B cell (primary cell): ENCODE results near the gene PLK1. TPM values are rescaled to one million over a fixed set of nuclear protein-coding genes. Genes with fewer than 3 reads are reported as not detected.
A peak's percentile ranks its signal among the peaks of the same experiment; 100 is the strongest.

Source experiments
- ATAC-seq: fragments of 200-7000 bp; cut with Tn5 transposase; one replicate; pipeline ENCODE4 v1.10.0; 2021; ENCODE audit warnings: low read depth, mild to moderate bottlenecking, moderate number of reproducible peaks, moderate library complexity
- CTCF ChIA-PET: fragments of 350-600 bp; sonication (Branson Sonifier 250); formaldehyde crosslinking; loops from one replicate; lab custom pipeline; 2021; ENCODE audit warnings: antibody characterized with exemption, inconsistent platforms; lab: Charles Lee
- POLR2A ChIA-PET: fragments of 350-600 bp; sonication (Branson Sonifier 250); formaldehyde crosslinking; loops from one replicate; lab custom pipeline; 2021; ENCODE audit warnings: antibody characterized with exemption; lab: Charles Lee
- DNase-seq: peaks from one replicate; pipeline ENCODE4 v3.0.0; 2013
- H2AFZ ChIP-seq: 2 replicates; pipeline ENCODE4 v1.6.1; 2012; ENCODE audit warnings: mild to moderate bottlenecking, low read depth, low read length; ENCODE audit not compliant: insufficient read depth, poor library complexity, severe bottlenecking
- H3K27ac ChIP-seq, 2 donors: 1 replicate in 1 of 2; 2 replicates in 1 of 2; pipeline ENCODE4 v1.5.1; 2012 to 2013; ENCODE audit warnings: low read length in 2 of 2, mild to moderate bottlenecking in 2 of 2, moderate library complexity in 1 of 2
- H3K27me3 ChIP-seq, 4 experiments: fragments of 200-600 bp in 1 of 4; sonication (generic) in 1 of 4; replicated peaks in 1 of 4; 1 replicate in 2 of 4; 2 replicates in 2 of 4; pipeline versions ENCODE4 v1.6.1 to v1.7.0; 2013 to 2016; ENCODE audit warnings: low read length in 3 of 4, mild to moderate bottlenecking in 2 of 4, mixed read lengths in 1 of 4, moderate library complexity in 1 of 4; ENCODE audit not compliant: insufficient read depth in 4 of 4, control insufficient read depth in 3 of 4; ENCODE audit errors: control extremely low read depth in 1 of 4
- H3K36me3 ChIP-seq, 2 experiments: replicated peaks in 1 of 2; 1 replicate in 1 of 2; 2 replicates in 1 of 2; pipeline versions ENCODE4 v1.6.1 to v1.7.1; 2013; ENCODE audit warnings: low read length in 1 of 2; ENCODE audit not compliant: insufficient read depth in 2 of 2, control insufficient read depth in 1 of 2; ENCODE audit errors: control extremely low read depth in 1 of 2, extremely low read depth in 1 of 2
- H3K4me1 ChIP-seq, 2 donors: fragments of 200-600 bp in 1 of 2; sonication (generic) in 1 of 2; 1 replicate in 1 of 2; 2 replicates in 1 of 2; pipeline versions ENCODE4 v1.5.1 to v1.6.1; 2013 to 2017; ENCODE audit warnings: low read length in 2 of 2; ENCODE audit not compliant: control insufficient read depth in 2 of 2, insufficient read depth in 2 of 2
- H3K4me2 ChIP-seq: replicated peaks from 2 replicates; pipeline ENCODE3; 2012; ENCODE audit warnings: mild to moderate bottlenecking, low read depth, low read length; ENCODE audit not compliant: poor library complexity, severe bottlenecking
- H3K4me3 ChIP-seq, 5 experiments: fragments of 200-600 bp in 1 of 5; sonication (generic) in 1 of 5; 1 replicate in 3 of 5; 2 replicates in 2 of 5; pipeline versions ENCODE4 v1.5.1 to v1.7.0; 2011 to 2016; ENCODE audit warnings: low read length in 4 of 5, mild to moderate bottlenecking in 4 of 5, low read depth in 2 of 5, control low read depth in 1 of 5, moderate library complexity in 1 of 5; ENCODE audit not compliant: insufficient read depth in 1 of 5; ENCODE audit errors: control extremely low read depth in 1 of 5, extremely low read depth in 1 of 5
- H3K79me2 ChIP-seq: fragments of 200-600 bp; sonication (generic); one replicate; pipeline ENCODE4 v1.6.0; 2016; ENCODE audit warnings: low read length; ENCODE audit not compliant: control insufficient read depth, insufficient read depth
- H3K9ac ChIP-seq: fragments of 200-600 bp; sonication (generic); 2 replicates; pipeline ENCODE4 v1.6.1; 2017; ENCODE audit warnings: mild to moderate bottlenecking, low read length, moderate library complexity
- H3K9me3 ChIP-seq, 3 donors: one replicate each; pipeline versions ENCODE4 v1.6.1 to v1.7.1; 2013; ENCODE audit warnings: low read length in 2 of 3; ENCODE audit not compliant: control insufficient read depth in 2 of 3, insufficient read depth in 1 of 3; ENCODE audit errors: control extremely low read depth in 1 of 3
- H4K20me1 ChIP-seq: 2 replicates; pipeline ENCODE4 v1.6.0; 2012; ENCODE audit warnings: mild to moderate bottlenecking, low read length; ENCODE audit not compliant: insufficient read depth, control insufficient read depth, poor library complexity, severe bottlenecking
- H3K27ac Mint-ChIP-seq: one replicate; pipeline ENCODE4 v1.8.0; 2021; ENCODE audit warnings: mixed read lengths
- H3K27me3 Mint-ChIP-seq: one replicate; pipeline ENCODE4 v1.8.0; 2021; ENCODE audit warnings: mixed read lengths
- H3K4me1 Mint-ChIP-seq: one replicate; pipeline ENCODE4 v1.8.0; 2021; ENCODE audit warnings: mixed read lengths
- H3K4me3 Mint-ChIP-seq: one replicate; pipeline ENCODE4 v1.8.0; 2021; ENCODE audit warnings: mixed read lengths
- H3K9me3 Mint-ChIP-seq: one replicate; pipeline ENCODE4 v1.8.0; 2022; ENCODE audit warnings: mixed read lengths; ENCODE audit not compliant: insufficient read depth
- EZH2 ChIP-seq: IDR thresholded peaks from 2 replicates; pipeline ENCODE4 v1.6.1; 2012; ENCODE audit warnings: borderline replicate concordance, low read depth, mild to moderate bottlenecking, moderate library complexity, low read length; ENCODE audit not compliant: insufficient read depth, poor library complexity, severe bottlenecking
- WGBS: methylation state at CpG from one replicate; pipeline ENCODE4 v1.1.5; 2013; ENCODE audit warnings: missing lambda C conversion rate; ENCODE audit not compliant: insufficient coverage; 5-methylcytosine and 5-hydroxymethylcytosine counted together
- intact Hi-C: fragments of 100-400 bp; cut with micrococcal nuclease; formaldehyde crosslinking; loops from one replicate; pipeline ENCODE4 v1.10.0; 2022
- polyA plus RNA-seq: library from polyadenylated mRNA; depleted of rRNA; stranded (reverse); fragments of >200 nt; gene quantifications from 2 replicates; pipeline ENCODE4 v1.2.3, GENCODE V29; 2012
- total RNA-seq, 2 donors: library from RNA; stranded (reverse); fragments of 120-200 nt in 1 of 2; gene quantifications; 1 replicate in 1 of 2; 2 replicates in 1 of 2; pipeline versions ENCODE4 v1.2.3 to v1.2.4, GENCODE V29; 2013 to 2022
- TF ChIP-seq, protein P1 (sequence below): fragments of 200-600 bp; IDR thresholded peaks from one replicate; pipeline ENCODE4 v1.8.0; 2022; ENCODE audit warnings: antibody characterized with exemption, mild to moderate bottlenecking

Gene PLK1
- total and polyA plus RNA-seq, 2 donors (not counting 1 experiment from before 2014, with no cell fraction given) = 2.7 to 3.5 TPM

DNA sequence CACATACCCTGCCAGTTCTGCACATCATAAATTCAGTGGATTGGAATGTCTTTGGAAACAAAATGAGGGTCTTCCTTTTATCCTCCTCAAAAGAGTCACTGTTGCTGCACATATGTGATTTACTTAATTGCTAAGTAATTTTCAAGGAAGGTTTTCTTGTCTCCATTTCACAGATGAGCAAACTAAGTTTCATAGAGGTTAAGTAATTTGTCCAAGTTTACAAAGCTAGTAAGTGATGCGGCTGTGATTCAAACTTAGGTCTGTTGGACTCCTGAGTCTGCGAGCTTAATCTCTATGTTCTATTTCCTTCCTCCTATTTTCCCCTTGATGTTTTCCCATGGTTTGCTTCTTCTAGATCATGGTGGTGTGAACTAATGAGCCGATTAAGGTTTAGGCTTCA is 48.0 kb downstream of the PLK1 start:
- no peak for ATAC-seq
- TF ChIP-seq, protein P1, sequence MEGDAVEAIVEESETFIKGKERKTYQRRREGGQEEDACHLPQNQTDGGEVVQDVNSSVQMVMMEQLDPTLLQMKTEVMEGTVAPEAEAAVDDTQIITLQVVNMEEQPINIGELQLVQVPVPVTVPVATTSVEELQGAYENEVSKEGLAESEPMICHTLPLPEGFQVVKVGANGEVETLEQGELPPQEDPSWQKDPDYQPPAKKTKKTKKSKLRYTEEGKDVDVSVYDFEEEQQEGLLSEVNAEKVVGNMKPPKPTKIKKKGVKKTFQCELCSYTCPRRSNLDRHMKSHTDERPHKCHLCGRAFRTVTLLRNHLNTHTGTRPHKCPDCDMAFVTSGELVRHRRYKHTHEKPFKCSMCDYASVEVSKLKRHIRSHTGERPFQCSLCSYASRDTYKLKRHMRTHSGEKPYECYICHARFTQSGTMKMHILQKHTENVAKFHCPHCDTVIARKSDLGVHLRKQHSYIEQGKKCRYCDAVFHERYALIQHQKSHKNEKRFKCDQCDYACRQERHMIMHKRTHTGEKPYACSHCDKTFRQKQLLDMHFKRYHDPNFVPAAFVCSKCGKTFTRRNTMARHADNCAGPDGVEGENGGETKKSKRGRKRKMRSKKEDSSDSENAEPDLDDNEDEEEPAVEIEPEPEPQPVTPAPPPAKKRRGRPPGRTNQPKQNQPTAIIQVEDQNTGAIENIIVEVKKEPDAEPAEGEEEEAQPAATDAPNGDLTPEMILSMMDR = no peak
- no peak for TF ChIP-seq EZH2
- WGBS = 88% methylated on average over 1 of the region's 3 CpGs
- intact Hi-C loops = no loop called here
- Histone ChIP-seq H3K9me3 (peaks cover 0 to 12% (median 4%) of the 10 kb centered on the region in 3 donors), H2AFZ (no peak overlapping the region), H3K27ac (no peak overlapping the region), H4K20me1 (no peaks in the 10 kb centered on the region), H3K9ac (no peak overlapping the region), H3K4me3 (no peak overlapping the region), H3K4me2 (no peak overlapping the region), H3K36me3 (no peaks in the 10 kb centered on the region), H3K27me3 (peaks cover 0 to 4% (median 0%) of the 10 kb centered on the region in 4 experiments), H3K4me1 (peaks cover 0 to 5% of the 10 kb centered on the region in 2 donors), H3K79me2 (no peaks in the 10 kb centered on the region)
- ChIA-PET CTCF (interaction anchor here (0.7 to 2.2 kb wide), 2 partner anchors 48 to 432 kb away, joined by 5 to 9 read pairs; partner anchors contain the start of gene PLK1), POLR2A (no interaction called here)
- Mint-ChIP-seq H3K9me3 (peaks cover 6% of the 10 kb centered on the region), H3K4me3 (no peak overlapping the region), H3K27me3 (peaks cover 27% of the 10 kb centered on the region), H3K4me1 (peaks cover 3% of the 10 kb centered on the region), H3K27ac (no peak overlapping the region)
- no peak for DNase-seq

DNA sequence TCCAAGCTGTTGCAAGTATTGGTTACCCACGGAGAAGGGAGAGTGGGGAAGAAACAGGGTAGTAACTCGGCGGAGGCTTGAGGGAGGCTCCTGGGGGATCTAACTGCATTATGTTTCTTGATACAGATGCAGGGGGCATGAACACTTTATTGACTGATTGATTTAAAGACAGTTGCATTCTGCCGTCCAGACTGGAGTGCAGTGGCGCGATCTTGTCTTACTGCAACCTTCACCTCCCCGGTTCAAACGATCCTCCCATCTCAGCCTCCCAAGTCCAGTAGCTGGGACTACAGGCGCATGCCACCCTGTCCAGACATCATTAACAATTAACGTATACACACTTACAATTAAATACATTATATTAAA is 49.4 kb downstream of the PLK1 start:
- Histone ChIP-seq H3K9ac (no peak overlapping the region), H3K9me3 (peaks cover 0 to 4% (median 2%) of the 10 kb centered on the region in 3 donors), H3K27me3 (peaks cover 0 to 6% (median 0%) of the 10 kb centered on the region in 4 experiments), H3K27ac (no peak overlapping the region), H3K79me2 (no peaks in the 10 kb centered on the region), H3K36me3 (no peaks in the 10 kb centered on the region), H3K4me2 (no peak overlapping the region), H3K4me1 (peaks cover 0 to 5% of the 10 kb centered on the region in 2 donors), H2AFZ (no peak overlapping the region), H4K20me1 (no peaks in the 10 kb centered on the region), H3K4me3 (no peak overlapping the region)
- TF ChIP-seq EZH2 = no peak
- TF ChIP-seq, protein P1 = peak; percentile 59
- DNase-seq (no peak), ATAC-seq (no peak)
- H3K9me3 Mint-ChIP-seq = peaks cover 2% of the 10 kb centered on the region
- POLR2A ChIA-PET = no interaction called here
- intact Hi-C loops = no loop called here
- H3K27me3 Mint-ChIP-seq = peaks cover 24% of the 10 kb centered on the region
- H3K4me1 Mint-ChIP-seq = peaks cover 3% of the 10 kb centered on the region
- CTCF ChIA-PET = interaction anchor here (1.2 to 2.2 kb wide), 3 partner anchors 8 to 525 kb away, joined by 3 to 9 read pairs (median 4); partner anchors contain the start of gene PLK1
- WGBS = 8% methylated on average over 3 of the region's 10 CpGs
- no peak overlapping the region for H3K27ac Mint-ChIP-seq
- H3K4me3 Mint-ChIP-seq = no peak overlapping the region
